ENCODE data around the gene TRO. TPM values are rescaled to one million over a fixed set of nuclear protein-coding genes. Genes with fewer than 3 reads are reported as not detected.
A peak's percentile ranks its signal among the peaks of the same experiment; 100 is the strongest.

TRO gene, protein sequence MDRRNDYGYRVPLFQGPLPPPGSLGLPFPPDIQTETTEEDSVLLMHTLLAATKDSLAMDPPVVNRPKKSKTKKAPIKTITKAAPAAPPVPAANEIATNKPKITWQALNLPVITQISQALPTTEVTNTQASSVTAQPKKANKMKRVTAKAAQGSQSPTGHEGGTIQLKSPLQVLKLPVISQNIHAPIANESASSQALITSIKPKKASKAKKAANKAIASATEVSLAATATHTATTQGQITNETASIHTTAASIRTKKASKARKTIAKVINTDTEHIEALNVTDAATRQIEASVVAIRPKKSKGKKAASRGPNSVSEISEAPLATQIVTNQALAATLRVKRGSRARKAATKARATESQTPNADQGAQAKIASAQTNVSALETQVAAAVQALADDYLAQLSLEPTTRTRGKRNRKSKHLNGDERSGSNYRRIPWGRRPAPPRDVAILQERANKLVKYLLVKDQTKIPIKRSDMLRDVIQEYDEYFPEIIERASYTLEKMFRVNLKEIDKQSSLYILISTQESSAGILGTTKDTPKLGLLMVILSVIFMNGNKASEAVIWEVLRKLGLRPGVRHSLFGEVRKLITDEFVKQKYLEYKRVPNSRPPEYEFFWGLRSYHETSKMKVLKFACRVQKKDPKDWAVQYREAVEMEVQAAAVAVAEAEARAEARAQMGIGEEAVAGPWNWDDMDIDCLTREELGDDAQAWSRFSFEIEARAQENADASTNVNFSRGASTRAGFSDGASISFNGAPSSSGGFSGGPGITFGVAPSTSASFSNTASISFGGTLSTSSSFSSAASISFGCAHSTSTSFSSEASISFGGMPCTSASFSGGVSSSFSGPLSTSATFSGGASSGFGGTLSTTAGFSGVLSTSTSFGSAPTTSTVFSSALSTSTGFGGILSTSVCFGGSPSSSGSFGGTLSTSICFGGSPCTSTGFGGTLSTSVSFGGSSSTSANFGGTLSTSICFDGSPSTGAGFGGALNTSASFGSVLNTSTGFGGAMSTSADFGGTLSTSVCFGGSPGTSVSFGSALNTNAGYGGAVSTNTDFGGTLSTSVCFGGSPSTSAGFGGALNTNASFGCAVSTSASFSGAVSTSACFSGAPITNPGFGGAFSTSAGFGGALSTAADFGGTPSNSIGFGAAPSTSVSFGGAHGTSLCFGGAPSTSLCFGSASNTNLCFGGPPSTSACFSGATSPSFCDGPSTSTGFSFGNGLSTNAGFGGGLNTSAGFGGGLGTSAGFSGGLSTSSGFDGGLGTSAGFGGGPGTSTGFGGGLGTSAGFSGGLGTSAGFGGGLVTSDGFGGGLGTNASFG (N-terminal part only)
- 24.3 and 28.2 TPM in 2 replicates for total RNA-seq (2021)
- percentile 44 among the genes with signal in this experiment for Bru-seq, nascent RNA
- BruChase-seq, experiment 1, labeled RNA remaining after a 2-hour chase, result percentile 62 among the genes with signal in this experiment
- percentile 71 among the genes with signal in this experiment for BruChase-seq, experiment 2, labeled RNA remaining after a 6-hour chase
- long read RNA-seq, full-length matches to known transcripts, result 7 of 29 reads
- long read RNA-seq, partial matches to known transcripts, result 7 of 29 reads
- long read RNA-seq, other reads (novel, unspliced or antisense), result 15 of 29 reads

DNA sequence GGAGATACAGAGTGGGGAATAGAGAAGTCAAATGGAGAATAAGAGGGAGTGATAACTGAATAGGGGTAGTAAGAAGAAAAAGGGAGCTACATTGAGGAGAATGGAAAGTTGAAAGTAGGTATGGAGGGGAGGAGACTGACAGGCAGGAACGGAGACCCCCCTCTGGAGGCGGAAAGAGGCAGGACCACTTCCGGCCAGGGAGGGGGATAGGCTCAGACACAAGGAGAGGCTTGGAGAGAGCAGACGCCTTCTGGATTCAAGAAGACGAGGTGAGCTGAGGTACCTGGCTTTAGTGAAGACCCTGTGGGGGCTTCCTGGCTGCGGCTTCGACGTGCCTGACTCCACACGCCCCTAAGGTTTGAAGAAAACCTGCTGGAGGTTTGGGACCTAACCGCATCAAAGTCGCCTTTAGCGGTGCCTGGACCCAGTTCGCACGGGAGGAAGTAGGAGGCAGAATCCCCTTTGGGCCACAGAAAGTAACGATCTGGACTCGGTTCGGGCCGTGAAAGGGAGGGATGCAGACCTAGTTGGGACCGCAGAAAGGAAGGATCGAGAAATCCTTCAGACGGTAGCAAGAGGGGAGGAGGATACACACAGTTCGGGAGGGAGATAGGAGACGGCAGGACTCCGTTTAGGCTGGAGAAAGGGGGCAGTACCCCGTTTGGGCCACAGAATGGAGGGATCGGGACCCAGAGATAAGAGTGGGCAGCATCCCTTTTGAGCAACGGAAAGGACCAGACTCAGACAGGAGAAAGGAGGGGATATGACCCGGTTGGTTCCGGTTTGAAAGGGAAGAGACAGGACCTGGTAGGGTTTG, at the start of gene TRO:
TRO (plus strand) TSS at position 215 of the 817 bp plus-strand sequence. CDS start 1,423 bp downstream, outside the sequence.
- peak; percentile 39 for DNase-seq (ENCODE audit: low spot score)
- Histone ChIP-seq H3K27ac (ENCODE audit: low read depth, low read length, poor library complexity, severe bottlenecking) (peak within 1 kb of the TSS; percentile 30), H3K9me3 (ENCODE audit: low read depth, low read length, poor library complexity, severe bottlenecking) (no peaks in the 10 kb centered on the region), H3K4me1 (ENCODE audit: insufficient read depth, low read length, poor library complexity, severe bottlenecking) (no peaks in the 10 kb centered on the region), H3K27me3 (replicated peaks; ENCODE audit: insufficient read depth, low read depth, low read length, poor library complexity) (no peaks in the 10 kb centered on the region), H3K36me3 (ENCODE audit: insufficient read depth, low read length, poor library complexity, severe bottlenecking) (no peaks in the 10 kb centered on the region), H3K4me3 (ENCODE audit: low read depth, low read length, poor library complexity, severe bottlenecking) (peak within 1 kb of the TSS; percentile 71)
- TF ChIP-seq, protein P1, sequence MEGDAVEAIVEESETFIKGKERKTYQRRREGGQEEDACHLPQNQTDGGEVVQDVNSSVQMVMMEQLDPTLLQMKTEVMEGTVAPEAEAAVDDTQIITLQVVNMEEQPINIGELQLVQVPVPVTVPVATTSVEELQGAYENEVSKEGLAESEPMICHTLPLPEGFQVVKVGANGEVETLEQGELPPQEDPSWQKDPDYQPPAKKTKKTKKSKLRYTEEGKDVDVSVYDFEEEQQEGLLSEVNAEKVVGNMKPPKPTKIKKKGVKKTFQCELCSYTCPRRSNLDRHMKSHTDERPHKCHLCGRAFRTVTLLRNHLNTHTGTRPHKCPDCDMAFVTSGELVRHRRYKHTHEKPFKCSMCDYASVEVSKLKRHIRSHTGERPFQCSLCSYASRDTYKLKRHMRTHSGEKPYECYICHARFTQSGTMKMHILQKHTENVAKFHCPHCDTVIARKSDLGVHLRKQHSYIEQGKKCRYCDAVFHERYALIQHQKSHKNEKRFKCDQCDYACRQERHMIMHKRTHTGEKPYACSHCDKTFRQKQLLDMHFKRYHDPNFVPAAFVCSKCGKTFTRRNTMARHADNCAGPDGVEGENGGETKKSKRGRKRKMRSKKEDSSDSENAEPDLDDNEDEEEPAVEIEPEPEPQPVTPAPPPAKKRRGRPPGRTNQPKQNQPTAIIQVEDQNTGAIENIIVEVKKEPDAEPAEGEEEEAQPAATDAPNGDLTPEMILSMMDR (conservative IDR thresholded peaks at IDR 0.05; ENCODE audit: low read depth, low read length), result 0 out of 2 replicates have a peak, but pooled peaks have one; percentile 19
- TF ChIP-seq EZH2 (IDR thresholded peaks at IDR 0.05; ENCODE audit: borderline replicate concordance, low read depth, low read length, poor library complexity, severe bottlenecking), result no peak
- intact Hi-C loops (cut with micrococcal nuclease; ENCODE audit: unreplicated experiment), result no loop called here
- CTCF ChIA-PET, result interaction anchor here (1.0 kb wide), 1 partner anchor 80 kb away, joined by 3 read pairs; the partner anchor contains the start of gene APEX2
- no TSS peak for BruUV-seq (replicated peaks)
- POLR2A ChIA-PET (ENCODE audit: low non-redundant PET), result no interaction called here

DNA sequence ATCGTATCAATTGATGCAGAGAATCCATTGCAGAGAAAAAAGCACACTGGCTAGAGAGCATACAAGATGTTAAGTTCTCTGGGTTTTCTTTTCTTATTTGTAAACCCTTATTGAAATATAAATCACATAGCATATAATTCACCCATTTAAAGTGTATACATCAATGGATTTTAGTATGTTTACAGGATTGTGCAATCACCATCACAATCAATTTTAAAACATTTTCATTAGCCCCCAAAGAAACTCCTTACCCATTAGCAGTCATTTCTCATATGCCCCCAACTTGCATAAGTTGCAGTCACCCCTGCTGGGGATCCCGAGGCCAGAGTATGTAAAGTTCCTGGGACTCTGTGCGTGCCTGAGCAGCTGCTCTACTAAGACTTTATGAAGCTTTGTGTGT, 34.9 kb upstream of the TRO start:
- Histone ChIP-seq H3K9me3 (ENCODE audit: low read depth, low read length, poor library complexity, severe bottlenecking) (no peaks in the 10 kb centered on the region), H3K4me3 (ENCODE audit: low read depth, low read length, poor library complexity, severe bottlenecking) (no peak overlapping the region), H3K36me3 (ENCODE audit: insufficient read depth, low read length, poor library complexity, severe bottlenecking) (no peaks in the 10 kb centered on the region), H3K27me3 (replicated peaks; ENCODE audit: insufficient read depth, low read depth, low read length, poor library complexity) (peaks cover 4% of the 10 kb centered on the region), H3K4me1 (ENCODE audit: insufficient read depth, low read length, poor library complexity, severe bottlenecking) (no peaks in the 10 kb centered on the region), H3K27ac (ENCODE audit: low read depth, low read length, poor library complexity, severe bottlenecking) (no peak overlapping the region)
- no TSS peak for BruUV-seq (replicated peaks)
- intact Hi-C loops (cut with micrococcal nuclease; ENCODE audit: unreplicated experiment), result no loop called here
- ChIA-PET POLR2A (ENCODE audit: low non-redundant PET) (no interaction called here), CTCF (no interaction called here)
- TF ChIP-seq, protein P1 (conservative IDR thresholded peaks at IDR 0.05; ENCODE audit: low read depth, low read length), result no peak
- TF ChIP-seq EZH2 (IDR thresholded peaks at IDR 0.05; ENCODE audit: borderline replicate concordance, low read depth, low read length, poor library complexity, severe bottlenecking), result no peak
- DNase-seq (ENCODE audit: low spot score), result no peak
